KOPT-K1 (cell line): ENCODE data around the gene LYRM1.
A peak's percentile ranks its signal among the peaks of the same experiment; 100 is the strongest.

ENCODE experiments used
- H3K27ac ChIP-seq: fragments of 200-600 bp; sonication (generic); 2 replicates; pipeline ENCODE4 v1.5.1; 2016; ENCODE audit warnings: antibody characterized with exemption, mild to moderate bottlenecking, low read depth, low read length; ENCODE audit not compliant: poor library complexity, severe bottlenecking
- H3K36me3 ChIP-seq: fragments of 200-600 bp; sonication (generic); 2 replicates; pipeline ENCODE4 v1.5.1; 2017; ENCODE audit warnings: antibody characterized with exemption, mild to moderate bottlenecking, low read length, moderate library complexity; ENCODE audit not compliant: insufficient read depth
- H3K9me3 ChIP-seq: fragments of 200-600 bp; sonication (generic); 2 replicates; pipeline ENCODE4 v1.5.1; 2017; ENCODE audit warnings: antibody characterized with exemption, low read length, mild to moderate bottlenecking; ENCODE audit not compliant: insufficient read depth, poor library complexity, severe bottlenecking

The LYRM1 gene

DNA sequence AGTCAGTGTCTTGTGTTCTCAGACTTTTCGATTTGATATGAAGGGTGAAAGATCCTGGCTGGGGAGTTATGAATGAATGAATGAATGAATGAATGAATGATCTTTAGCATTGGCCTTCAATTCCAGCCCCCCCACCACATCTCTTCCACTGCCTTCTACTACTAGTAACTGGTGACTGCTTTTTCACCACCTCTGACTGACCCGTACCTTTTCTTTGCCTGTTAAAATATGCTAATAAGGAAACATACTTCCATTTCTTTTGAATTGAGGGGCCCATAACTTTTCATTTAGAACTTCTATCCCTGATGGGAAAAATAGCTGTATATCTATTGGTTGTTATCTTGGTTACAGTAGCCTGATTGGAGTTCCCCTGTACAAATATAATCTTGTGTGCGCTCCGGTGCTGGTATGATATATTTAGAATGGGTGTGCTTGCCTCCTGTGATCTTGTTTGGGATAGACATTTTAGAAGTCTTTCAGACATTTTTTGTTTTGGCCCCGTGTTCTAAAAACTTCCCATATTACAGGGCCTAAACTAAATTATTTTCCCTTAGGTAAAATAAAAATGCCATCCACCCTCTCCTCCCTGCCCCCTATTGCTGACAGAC, 3.4 kb downstream of the LYRM1 start:
- Histone ChIP-seq H3K9me3 (no peaks in the 10 kb centered on the region), H3K27ac (peak overlapping the region; percentile 12), H3K36me3 (no peaks in the 10 kb centered on the region)

DNA sequence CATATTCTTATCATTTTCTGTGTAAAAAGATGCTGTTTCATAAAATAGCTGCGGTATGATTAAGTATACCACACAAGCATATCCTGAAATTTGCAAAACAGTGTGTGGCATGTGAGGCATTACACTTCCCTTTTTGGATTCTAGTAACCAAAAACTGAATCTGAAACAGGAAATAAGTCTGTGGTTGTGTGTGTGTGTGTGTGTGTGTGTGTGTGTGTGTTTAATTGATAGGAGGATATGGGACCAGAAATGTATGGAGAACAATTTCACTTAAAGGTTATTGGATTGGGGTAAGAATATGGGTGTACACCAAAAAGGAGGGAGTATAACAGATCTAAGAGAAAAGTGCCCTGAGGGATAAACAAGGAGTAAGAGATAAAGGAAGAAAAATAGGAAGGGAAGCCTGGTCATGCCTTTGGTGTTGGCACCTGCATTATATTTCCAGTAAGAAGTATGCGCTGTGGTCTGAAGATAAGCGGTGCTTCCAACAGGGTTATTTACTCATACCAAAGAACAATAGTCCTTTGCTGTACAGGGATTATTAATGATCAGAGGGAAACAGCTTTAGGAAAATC, 4.0 kb downstream of the LYRM1 start:
- Histone ChIP-seq H3K27ac (peak overlapping the region; percentile 12), H3K36me3 (no peaks in the 10 kb centered on the region), H3K9me3 (no peaks in the 10 kb centered on the region)

DNA sequence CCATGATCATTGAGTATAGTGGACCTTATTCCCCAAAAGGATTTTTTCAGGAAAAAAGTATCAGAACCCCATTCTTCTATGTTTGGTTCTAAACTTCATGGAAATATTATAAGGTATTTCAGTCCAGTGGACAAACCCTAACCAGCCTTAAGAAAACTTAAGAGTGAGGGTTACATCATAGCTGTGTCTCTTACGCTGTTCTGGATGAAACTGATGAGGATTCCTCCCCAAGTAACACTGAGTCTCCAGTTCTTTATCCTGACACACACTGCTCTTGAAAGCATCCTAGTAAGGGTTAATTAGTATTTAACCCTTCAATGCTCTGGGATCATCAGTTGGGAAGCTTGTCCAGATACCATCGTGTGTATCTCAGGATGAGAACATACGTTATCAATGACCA, 5.0 kb downstream of the LYRM1 start:
- H3K27ac ChIP-seq: no peak overlapping the region

DNA sequence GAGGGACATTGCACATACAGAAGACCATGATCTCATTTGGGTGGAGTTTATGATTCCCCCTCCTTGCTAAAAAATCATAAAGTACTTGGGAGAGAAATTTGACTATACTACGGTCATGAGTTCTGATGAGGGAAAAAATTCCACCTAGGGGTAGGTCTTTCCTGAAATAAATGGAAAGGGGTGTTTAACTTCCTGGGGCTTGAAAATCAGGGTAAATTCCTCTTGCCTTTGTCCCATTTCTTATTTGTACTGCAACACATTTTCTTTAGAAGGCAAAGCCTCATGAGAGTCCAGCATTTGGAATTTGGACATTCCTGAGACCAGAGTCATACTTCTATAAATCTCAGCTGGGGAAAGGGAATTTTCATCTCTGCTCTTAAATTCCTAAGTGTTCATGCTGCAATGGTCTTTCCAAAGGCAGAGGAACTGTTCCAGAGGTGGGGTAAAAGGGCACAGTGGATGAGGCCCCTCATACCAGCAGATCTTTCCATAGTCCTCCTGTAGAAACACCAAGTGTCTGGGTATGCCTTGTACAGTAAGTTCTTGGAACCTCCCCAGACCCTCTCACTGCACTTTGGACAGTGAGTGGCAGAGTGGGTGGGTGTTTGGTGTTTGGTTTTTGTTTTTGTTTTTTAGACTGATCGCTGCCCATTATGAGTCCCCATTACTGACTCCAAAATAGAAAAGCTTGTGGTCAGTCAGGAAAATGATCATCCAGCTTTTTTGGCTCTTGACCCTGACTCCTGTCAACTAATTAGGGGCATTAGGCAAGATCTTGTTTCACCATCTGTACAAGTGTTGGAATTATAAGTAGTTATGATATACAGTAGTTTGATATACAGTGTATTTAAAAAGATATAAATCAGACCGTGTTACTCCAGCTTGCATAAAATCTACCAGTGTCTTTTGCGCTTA, 6.0 kb downstream of the LYRM1 start:
- Histone ChIP-seq H3K9me3 (no peaks in the 10 kb centered on the region), H3K27ac (no peak overlapping the region), H3K36me3 (no peaks in the 10 kb centered on the region)

More for the DNA sequence above, 5.0 kb downstream of the LYRM1 start:
- Histone ChIP-seq H3K36me3 (no peaks in the 10 kb centered on the region), H3K9me3 (no peaks in the 10 kb centered on the region)

DNA sequence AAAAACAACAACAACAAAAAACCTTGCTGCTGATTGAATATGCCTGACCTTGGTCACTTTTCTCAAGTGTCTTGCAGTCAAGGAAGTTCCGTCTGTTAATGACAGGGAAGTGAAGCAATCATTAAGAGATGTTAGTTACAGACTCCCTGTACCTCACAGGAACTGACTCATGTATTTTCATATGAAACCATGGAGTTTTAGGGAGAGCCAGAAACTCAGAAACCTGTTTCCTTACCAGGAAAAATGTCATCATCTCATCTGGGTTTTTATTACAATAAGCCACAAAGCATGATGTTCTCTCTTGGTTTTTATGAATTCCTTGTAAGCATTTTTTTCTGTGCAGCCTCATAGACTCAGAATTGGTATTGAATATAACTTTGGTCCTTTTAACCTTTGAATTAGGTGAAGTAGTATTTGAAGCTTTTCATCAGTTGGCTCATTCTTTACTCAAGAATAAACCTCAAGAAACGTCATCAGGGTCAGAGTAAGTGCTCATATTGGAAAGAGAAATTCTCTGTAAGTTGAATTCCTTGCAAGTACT, 10.3 kb downstream of the LYRM1 start:
- H3K27ac ChIP-seq: no peak overlapping the region
- H3K9me3 ChIP-seq: no peaks in the 10 kb centered on the region
- H3K36me3 ChIP-seq: no peaks in the 10 kb centered on the region

DNA sequence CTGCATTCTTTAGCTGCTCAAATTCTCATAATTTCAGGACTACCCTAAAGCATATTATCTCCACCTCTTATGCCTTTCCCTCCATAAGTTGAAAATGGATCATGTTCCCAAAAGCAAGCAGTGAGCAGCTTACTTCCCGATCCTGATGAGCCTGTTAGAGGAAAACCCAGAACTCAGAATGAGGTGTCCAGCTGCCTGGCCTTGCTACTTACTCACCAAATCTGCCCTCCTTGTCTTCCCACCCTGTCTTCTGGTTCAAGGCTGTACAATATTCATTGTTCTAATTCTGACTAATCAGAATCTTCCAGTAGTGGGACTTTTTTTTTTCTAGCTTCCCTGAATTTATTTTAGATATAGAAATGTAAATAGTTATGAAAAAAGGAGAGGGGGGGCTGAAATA, 10.8 kb downstream of the LYRM1 start:
- Histone ChIP-seq H3K27ac (no peak overlapping the region), H3K9me3 (no peaks in the 10 kb centered on the region), H3K36me3 (no peaks in the 10 kb centered on the region)

DNA sequence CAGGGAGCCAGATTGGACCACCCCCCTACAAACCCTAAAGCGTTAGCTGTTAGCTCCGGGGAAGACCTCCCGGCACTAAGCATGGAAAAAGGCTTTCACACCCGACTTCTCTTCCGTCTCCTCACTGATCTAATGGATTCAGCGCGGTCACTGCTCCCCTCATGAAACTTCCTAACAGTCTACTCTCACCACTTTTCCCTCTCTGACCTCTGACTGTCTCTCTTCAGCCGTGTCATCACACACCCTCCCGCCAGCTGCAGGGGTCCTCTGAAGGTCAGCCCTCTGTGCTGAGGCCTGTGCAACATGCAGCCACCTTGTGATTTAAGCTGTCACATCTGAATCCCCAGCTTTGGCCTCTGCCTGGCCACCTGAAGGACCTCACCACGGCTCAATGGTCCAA, 15.7 kb downstream of the LYRM1 start:
- Histone ChIP-seq H3K36me3 (no peaks in the 10 kb centered on the region), H3K27ac (no peak overlapping the region), H3K9me3 (no peaks in the 10 kb centered on the region)

DNA sequence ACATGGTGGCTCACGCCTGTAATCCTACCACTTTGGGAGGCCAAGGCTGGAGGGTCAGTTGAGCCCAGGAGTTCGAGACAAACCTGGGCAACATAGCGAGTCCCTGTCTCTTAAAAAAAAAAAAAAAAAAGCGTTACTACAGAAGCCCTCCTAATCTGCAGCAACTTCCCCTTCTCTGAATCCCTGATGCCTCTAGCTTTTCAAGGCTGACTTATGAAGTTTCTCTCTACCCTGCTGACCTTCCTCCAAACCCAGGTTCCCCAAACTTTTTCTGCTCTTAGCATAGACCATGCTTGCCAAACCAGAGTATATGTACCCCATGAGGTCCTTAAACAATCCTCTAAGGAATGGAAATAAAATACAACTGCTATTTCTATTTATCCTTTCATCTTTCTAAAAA, 16.4 kb downstream of the LYRM1 start:
- H3K9me3 ChIP-seq: no peaks in the 10 kb centered on the region
- no peaks in the 10 kb centered on the region for H3K36me3 ChIP-seq
- H3K27ac ChIP-seq: no peak overlapping the region

DNA sequence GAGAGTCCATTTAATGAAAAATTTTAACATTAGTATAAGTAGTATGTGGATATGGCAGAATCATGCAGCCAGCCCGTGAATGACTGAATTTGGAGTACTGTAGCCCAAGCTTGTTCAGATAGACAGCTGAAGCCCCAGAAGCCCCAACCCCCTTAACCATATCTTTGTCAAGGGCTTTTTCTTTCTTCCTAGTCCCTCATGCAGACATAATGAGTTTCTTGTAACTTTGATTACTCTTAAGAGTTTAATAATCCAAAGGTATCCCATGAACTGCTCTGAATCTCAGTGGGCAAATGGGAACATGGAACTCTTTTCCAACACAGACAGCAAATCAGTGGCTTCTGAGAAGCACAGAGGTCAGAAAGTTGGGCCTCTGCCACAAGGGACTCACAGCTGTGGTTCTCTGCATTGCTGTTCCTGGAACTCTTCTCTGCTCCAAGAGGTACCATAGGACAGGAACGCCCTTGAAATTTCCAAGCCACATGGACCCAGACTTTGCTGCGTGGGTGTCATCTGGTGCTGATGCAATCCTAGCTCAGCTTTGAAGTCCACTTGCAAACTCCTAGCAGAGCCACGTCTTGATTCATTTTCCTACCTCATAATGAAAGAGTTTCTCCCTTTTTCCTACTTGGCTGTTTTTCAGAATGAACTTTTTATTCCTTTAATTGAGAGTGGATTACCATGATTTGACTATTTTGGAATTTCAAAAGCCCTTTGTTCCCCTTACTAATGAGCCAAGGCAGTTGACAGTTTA, 18.1 kb downstream of the LYRM1 start:
- Histone ChIP-seq H3K36me3 (no peaks in the 10 kb centered on the region), H3K27ac (no peak overlapping the region), H3K9me3 (no peaks in the 10 kb centered on the region)

DNA sequence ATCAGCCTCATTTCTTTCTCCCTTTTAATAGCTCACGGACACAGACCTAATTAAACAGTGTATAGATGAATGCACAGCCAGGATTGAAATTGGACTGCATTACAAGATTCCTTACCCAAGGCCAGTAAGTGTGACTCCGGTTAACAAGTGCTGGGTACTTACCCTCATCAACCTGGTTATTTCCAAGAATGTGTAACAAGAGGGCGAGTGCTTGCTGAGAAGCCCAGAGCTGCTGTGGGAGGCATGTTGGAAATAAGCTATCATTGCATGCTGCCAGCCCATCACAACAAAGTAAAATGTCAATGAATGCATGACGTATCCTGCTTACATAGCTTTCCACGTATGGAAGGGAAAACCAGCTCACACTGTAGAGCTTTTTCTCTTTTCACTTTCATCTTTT, 19.5 kb downstream of the LYRM1 start:
- Histone ChIP-seq H3K9me3 (no peaks in the 10 kb centered on the region), H3K27ac (no peak overlapping the region), H3K36me3 (no peaks in the 10 kb centered on the region)

DNA sequence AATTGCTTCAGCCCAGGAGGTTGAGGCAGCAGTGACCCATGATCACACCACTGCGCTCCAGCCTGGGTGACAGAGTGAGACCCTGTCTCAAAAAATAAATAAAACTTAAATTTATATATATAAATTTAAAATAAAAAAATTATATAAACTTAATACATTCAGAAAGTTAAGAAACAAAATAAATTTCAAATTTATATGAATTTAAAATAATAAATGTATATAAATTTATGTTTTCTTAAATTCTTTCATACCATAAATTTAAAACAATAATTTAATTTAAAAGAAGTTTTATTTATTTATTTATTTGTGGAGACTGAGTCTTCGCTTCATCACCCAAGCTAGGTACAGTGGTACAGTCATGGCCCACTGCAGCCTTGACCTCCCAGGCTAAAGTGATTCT, 20.2 kb downstream of the LYRM1 start:
- Histone ChIP-seq H3K9me3 (no peaks in the 10 kb centered on the region), H3K36me3 (no peaks in the 10 kb centered on the region), H3K27ac (no peak overlapping the region)

DNA sequence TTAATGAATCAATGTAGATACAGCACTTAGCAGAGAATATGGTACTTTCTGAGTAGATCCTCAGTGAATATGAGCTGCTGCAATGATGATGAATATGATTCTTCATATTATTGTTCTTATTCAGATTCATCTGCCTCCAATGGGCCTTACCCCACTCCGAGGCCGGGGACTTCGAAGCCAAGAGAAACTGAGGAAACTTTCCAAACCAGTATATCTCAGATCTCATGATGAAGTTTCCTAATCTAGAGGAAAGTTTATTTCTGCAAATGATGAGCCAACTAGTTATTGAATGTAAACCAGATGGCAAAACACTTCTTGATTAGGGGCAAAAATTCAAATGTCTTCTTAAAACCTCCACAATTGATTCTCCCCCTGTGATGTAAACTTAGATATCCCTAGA, 23.3 kb downstream of the LYRM1 start:
- no peak overlapping the region for H3K27ac ChIP-seq
- H3K9me3 ChIP-seq: no peaks in the 10 kb centered on the region
- H3K36me3 ChIP-seq: no peaks in the 10 kb centered on the region

DNA sequence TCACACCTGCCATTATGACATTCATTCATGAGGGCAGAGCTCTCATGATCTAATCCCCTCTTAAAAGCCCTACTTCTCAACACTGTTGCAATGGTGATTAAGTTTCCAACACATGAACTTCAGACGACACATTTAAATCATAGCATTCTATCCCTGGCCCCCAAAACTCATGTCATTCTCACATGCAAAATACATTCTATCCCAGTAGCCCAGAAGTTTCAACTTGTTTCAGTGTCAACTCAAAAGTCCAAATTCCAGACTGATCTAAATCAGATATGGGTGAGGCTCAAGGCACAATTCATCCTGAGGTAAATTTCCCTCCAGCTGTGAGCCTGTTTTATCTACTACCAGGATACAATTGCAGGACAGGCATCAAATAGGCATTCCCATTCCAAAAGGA, 25.2 kb downstream of the LYRM1 start:
- Histone ChIP-seq H3K27ac (no peak overlapping the region), H3K36me3 (no peaks in the 10 kb centered on the region), H3K9me3 (no peaks in the 10 kb centered on the region)

DNA sequence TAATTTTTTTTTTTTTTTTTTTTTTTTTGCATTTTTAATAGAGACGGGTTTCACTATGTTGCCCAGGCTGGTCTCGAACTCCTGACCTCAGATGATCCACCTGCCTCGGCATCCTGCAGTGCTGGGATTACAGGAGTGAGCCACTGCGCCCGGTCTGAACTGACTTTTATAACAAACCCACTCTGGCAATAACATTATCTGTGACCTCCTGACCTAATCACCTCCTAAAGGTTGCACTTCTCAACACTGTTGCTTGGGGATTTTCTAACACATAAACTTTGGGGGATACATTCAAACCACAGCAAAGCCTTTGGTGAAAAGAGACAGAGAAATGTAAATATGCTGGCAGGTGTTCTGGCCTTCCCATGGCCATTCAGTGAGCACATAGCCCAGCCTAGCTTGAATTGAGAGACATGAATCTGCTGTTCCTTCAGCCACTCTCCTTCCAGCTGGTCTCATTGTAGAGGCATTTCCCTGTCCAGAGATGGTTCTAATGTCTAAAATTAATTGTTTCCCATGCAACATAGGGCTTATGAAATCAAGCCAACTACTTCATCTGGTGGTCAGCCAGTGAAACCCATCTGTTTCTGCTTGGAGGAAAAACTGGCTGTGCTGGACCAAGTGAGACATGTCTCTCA, 28.3 kb downstream of the LYRM1 start:
- Histone ChIP-seq H3K36me3 (no peaks in the 10 kb centered on the region), H3K27ac (no peak overlapping the region)

More for the DNA sequence above, 28.3 kb downstream of the LYRM1 start:
- no peaks in the 10 kb centered on the region for H3K9me3 ChIP-seq
